Bronchial epithelial cell (primary cell): ENCODE measurements around the gene RNF41. TPM values are rescaled to one million over a fixed set of nuclear protein-coding genes. Genes with fewer than 3 reads are reported as not detected.
"Not testable (repeated sequence)": the region's sequence is repeated elsewhere in the genome, so short reads cannot be mapped to it uniquely, and the experiment has no call there.

Source experiments
- DNase-seq: peaks from one replicate; pipeline ENCODE4 v3.0.0-alpha.2; 2010; ENCODE audit warnings: low read depth
- FAIRE-seq: peaks from 2 replicates; lab custom pipeline; 2011; peaks lifted over from hg19 to GRCh38; lab: Jason Lieb, UNC
- H3K27me3 ChIP-seq: 2 replicates; pipeline ENCODE4 v1.5.1; 2011; ENCODE audit warnings: low read length; ENCODE audit not compliant: control insufficient read depth, insufficient read depth
- H3K36me3 ChIP-seq: 2 replicates; pipeline ENCODE4 v1.5.1; 2011; ENCODE audit warnings: low read length; ENCODE audit not compliant: control insufficient read depth, insufficient read depth
- H3K4me3 ChIP-seq: 2 replicates; pipeline ENCODE4 v1.5.1; 2011; ENCODE audit warnings: mild to moderate bottlenecking, low read depth, low read length, control low read depth
- CTCF ChIP-seq: IDR thresholded peaks from 2 replicates; pipeline ENCODE4 v1.5.1; 2011; ENCODE audit warnings: mild to moderate bottlenecking, moderate library complexity, low read length, control low read depth, inconsistent platforms; ENCODE audit not compliant: insufficient read depth, severe bottlenecking
- total RNA-seq: library from RNA; depleted of rRNA; stranded (reverse); fragments of >200 nt; gene quantifications from 2 replicates; pipeline ENCODE4 v1.2.1, GENCODE V29; 2014

RNF41 gene
- 102 and 158 TPM in 2 replicates for total RNA-seq

GRCh38 chr12:56221757-56222530 is at the start of gene RNF41:
Gene RNF41, minus strand, starts transcription at chr12:56221922. Its CDS starts 7,875 bp downstream, at chr12:56214047.
- FAIRE-seq: no peak
- TF ChIP-seq CTCF: peak; percentile 8
- DNase-seq: peak; percentile 93
- no peaks in the 10 kb centered on the region for H3K27me3 ChIP-seq
- H3K4me3 ChIP-seq: peak within 1 kb of the TSS; percentile 92
- H3K36me3 ChIP-seq: peaks cover 2% of the 10 kb centered on the region

- no peaks in the 10 kb centered on the region for H3K27me3 ChIP-seq
- no peak overlapping the region for H3K4me3 ChIP-seq
- peak; percentile 57 for TF ChIP-seq CTCF
- DNase-seq (peak; percentile 35), FAIRE-seq (no peak)
- peaks cover 25% of the 10 kb centered on the region for H3K36me3 ChIP-seq
Measured at GRCh38 chr12:56271031-56271430, 49.3 kb upstream of the RNF41 start.

GRCh38 chr12:56267443-56268071 is 45.8 kb upstream of the RNF41 start:
- H3K36me3 ChIP-seq: peaks cover 5% of the 10 kb centered on the region
- DNase-seq (no peak), FAIRE-seq (no peak)
- peak overlapping the region; percentile 76 for H3K4me3 ChIP-seq
- H3K27me3 ChIP-seq: no peaks in the 10 kb centered on the region
- TF ChIP-seq CTCF: no peak

- no peak for FAIRE-seq
- DNase-seq: peak; percentile 79
- H3K27me3 ChIP-seq: no peaks in the 10 kb centered on the region
- TF ChIP-seq CTCF: peak; percentile 84
- peak within 1 kb of the TSS; percentile 76 for H3K4me3 ChIP-seq
- peaks cover 3% of the 10 kb centered on the region for H3K36me3 ChIP-seq
Measured at GRCh38 chr12:56266693-56267442, 45.1 kb upstream of the RNF41 start, which contains the start of gene COQ10A. Gene COQ10A, plus strand, starts transcription at chr12:56266942. Its CDS starts 177 bp downstream, at chr12:56267119.

GRCh38 chr12:56266068-56266692 is 44.5 kb upstream of the RNF41 start:
- H3K36me3 ChIP-seq, H3K27me3 ChIP-seq, FAIRE-seq, DNase-seq: not testable (repeated sequence)
- H3K4me3 ChIP-seq: peak overlapping the region; percentile 76

- not testable (repeated sequence) for H3K4me3 ChIP-seq, FAIRE-seq, H3K36me3 ChIP-seq, H3K27me3 ChIP-seq, DNase-seq
Measured at GRCh38 chr12:56262955-56263354, 41.2 kb upstream of the RNF41 start.
